Measurements from ENCODE around the gene TPRKB.
A peak's percentile ranks its signal among the peaks of the same experiment; 100 is the strongest.
"Not testable (repeated sequence)": the region's sequence is repeated elsewhere in the genome, so short reads cannot be mapped to it uniquely, and the experiment has no call there.

The TPRKB gene

DNA sequence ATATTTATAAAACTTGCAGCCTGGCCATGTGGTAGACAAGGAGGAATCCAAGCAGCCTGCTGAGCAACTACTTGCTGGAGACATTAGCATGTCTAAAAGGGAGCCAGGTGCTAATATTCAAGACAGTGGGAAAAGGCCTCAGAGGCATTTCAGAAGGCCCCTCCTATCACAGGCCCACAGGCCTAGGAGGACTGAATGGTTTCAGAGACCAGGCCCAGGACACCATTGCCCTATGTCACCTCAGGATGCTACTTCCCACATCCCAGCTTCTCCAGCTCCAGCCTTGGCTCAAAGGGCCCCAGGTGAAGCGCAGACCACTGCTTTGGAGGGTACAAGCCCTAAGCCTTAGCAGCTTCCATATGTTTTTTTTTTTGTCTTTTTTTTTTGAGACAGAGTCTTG is 39.0 kb downstream of the TPRKB start:
- no peak for DNase-seq

DNA sequence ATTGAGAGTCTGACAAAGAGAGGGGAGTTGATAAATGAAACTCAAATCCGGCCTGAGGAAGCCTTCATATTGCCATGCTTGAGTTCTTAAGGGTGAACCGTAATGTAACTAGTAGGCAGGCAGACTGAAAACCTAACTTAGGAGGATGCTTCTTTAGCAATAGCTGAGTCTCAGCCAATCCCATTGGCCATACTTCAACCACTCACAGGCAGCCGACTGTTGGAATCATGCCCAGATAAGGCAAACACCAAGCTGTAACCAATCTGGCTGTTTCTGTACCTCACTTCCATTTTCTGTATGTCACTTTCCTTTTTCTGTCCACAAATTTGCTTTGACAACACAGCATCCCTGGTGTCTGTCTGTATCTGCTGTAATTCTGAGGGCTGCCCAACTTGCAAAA is 39.5 kb downstream of the TPRKB start:
- no peak for DNase-seq

DNA sequence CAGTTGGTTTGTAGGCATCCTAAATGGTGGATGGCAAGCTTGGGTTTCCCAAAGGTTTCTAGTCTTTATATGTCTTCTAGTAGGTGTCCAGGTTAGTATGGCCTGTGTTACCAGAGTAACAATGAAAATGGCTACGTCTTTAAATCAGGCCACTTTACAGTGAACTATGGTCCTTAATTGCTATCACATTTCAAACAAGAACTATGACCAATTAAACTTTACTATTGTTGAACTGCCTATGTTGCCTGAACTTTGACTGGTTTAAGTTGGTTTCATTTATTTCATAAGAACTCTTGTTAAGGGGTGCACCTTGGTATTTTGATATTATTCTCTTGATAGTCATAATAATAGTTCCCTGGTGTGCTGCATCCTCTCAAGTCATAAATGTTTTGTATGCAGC is 40.2 kb downstream of the TPRKB start:
- not testable (repeated sequence) for DNase-seq

DNA sequence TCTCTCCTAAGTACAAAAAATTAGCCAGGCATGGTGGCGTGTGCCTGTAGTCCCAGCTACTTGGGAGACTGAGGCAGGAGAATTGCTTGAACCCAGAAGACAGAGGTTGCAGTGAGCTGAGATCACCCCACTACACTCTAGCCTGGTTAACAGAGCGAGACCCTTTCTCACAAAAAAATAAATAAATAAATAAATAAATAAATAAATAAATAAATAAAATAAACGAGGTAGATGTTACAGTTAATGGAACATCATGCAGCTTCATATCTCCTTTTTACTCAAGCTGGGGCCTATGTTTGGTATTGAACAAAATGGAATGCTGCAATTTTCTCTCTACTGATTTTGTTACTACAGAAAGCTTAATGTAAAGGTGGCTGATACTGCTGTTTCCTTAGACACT is 40.6 kb downstream of the TPRKB start:
- DNase-seq, result not testable (repeated sequence)

DNA sequence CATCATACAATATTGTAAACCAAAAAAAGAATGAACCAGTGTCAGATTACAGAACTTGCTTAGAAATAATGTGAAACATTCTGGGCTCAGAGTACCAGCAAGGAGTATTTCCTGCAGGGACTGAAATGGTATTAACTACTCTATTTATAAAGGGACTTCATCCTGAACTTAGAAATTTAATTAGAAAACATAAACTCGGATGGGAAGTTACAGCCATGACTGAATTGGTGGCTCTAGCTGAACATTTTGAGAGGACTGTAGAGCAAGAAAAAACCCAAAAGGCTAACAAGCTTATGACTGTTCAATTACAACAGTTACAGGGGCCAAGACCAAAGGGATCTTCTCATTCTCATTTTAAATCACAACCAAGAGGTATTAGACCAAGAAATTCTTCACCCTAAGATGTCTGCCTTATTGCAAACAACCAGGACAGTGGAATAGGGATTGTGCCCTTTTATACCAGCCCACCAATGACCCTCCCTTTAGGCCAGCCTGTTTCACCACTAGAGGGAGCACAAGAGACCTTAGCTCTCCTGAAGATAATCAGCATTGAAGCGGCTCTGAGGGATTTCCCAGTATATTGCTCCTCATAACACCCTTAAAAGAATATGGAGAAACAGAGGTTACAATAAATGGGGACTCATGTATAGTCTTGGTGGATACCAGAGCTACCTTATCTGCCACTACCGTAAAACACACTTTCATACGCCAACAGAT is 46.6 kb downstream of the TPRKB start:
- DNase-seq, result peak; percentile 60

- not testable (repeated sequence) for DNase-seq
Measured at GRCh38 chr2:73688494-73688893, 48.7 kb downstream of the TPRKB start.

DNA sequence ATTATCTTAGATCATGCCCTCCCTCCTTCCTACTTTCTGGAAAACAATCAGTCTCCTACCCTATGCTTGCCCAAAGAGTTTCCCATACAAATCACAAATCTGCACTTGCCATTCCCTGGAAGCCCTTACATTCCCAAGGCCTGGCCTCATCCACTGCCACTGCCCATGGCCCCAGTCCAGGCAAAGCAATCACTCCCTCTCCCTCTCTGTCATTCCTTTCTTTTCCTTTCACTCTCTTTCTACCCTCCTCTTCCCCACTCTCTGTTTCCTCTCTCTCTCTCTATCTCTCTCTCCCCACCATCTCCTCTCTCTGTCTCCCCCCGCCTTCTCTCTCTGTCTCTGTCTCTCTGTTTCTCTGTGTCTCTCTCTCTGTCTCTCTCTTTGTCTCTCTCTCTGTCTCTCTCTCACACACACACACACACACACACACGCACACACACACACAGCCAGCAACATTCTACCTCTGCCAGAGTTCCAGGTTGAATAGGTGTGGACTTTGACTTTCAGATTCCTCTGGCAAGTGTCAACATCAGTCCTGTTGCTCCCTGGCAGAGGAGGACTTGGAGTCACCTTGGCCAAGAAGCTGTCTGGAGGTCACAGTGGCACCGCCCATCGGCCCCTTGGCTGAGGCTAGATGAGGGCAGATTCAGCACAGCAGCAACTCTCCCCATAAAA is 51.2 kb downstream of the TPRKB start:
- DNase-seq, result no peak

GRCh38 chr2:73684905-73685304 is 52.2 kb downstream of the TPRKB start:
- peak; percentile 9 for DNase-seq

DNA sequence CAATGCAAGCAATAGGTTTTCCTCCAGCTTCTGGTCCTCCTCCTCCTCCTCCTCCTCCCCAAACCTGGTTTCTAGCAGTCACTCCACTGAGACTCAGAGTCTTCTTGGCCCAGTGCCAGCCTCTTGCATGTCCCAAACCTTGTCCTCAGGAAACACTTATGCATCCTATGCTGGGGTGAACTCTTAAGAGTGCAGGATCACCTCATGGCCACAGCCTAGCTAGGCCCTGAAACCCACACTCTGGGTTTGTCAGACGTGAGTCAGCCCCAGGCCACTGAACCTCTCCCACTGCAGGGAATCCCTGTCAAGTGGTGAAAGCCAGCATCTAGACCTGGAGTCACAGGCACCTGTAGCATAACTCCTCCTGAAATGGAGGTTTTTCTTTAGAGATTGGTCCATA is 52.8 kb downstream of the TPRKB start:
- not testable (repeated sequence) for DNase-seq

DNA sequence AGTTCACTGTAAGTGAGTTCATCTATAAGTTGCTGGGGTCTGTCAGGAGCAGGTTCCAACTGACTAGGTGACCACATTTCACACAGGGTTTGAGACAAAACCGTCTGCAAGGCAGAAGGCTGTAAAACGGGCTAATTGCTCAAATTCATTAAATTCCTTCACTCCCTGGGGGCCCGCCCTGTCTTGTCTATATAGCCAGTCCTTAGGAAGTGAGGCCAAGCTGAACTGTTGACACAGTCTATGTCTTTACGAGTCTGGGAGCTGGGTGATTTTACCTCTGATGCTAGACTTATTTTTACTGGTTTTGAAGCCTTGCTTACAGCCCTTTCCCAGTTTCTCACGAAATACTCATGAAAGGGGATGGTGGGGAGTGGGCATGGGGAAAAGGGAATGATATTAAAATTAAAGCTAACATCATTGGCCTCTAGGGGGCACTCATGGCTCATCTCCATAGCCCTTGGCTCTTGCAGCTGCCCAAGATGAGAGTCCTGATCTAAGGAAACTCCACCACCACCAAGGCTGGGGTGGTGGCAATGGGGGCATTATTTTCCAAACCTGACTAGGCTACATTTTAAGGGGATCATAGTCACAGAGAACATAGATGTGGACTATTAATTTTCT is 57.1 kb downstream of the TPRKB start:
- DNase-seq, result peak; percentile 58

All from OCI-M1 (cell line).